Stimulated activated naive B cell treated with anti-CD40 and anti-IgM and Interleukin-4, amounts not matched to agents 10 μg/mL and 1 μg/mL and 100 μg/mL, for 72 hours (primary cell): Measurements from ENCODE around the gene FNDC3B.
A peak's percentile ranks its signal among the peaks of the same experiment; 100 is the strongest.

Source experiments
- ATAC-seq, 2 donors: fragments of 150-1000 bp; cut with Tn5 transposase; replicated peaks; 2 replicates each; pipeline ENCODE4 v1.10.0; 2021; ENCODE audit warnings: moderate library complexity in 1 of 2
- DNase-seq: peaks from one replicate; pipeline ENCODE4 v3.0.0; 2021
- H3K27ac Mint-ChIP-seq: one replicate; pipeline ENCODE4 v1.8.0; 2022; ENCODE audit warnings: mild to moderate bottlenecking, mixed read lengths
- H3K27me3 Mint-ChIP-seq, 2 donors: one replicate each; pipeline ENCODE4 v1.8.0; 2022; ENCODE audit warnings: mixed read lengths in 2 of 2
- H3K36me3 Mint-ChIP-seq, 2 donors: one replicate each; pipeline ENCODE4 v1.8.0; 2022; ENCODE audit warnings: mixed read lengths in 2 of 2, mild to moderate bottlenecking in 1 of 2
- H3K4me1 Mint-ChIP-seq, 2 donors: one replicate each; pipeline ENCODE4 v1.8.0; 2022; ENCODE audit warnings: mixed read lengths in 2 of 2, mild to moderate bottlenecking in 1 of 2
- H3K4me3 Mint-ChIP-seq, 2 donors: one replicate each; pipeline ENCODE4 v1.8.0; 2022; ENCODE audit warnings: mild to moderate bottlenecking in 2 of 2, mixed read lengths in 2 of 2, moderate library complexity in 1 of 2
- H3K9me3 Mint-ChIP-seq, 2 donors: one replicate each; pipeline ENCODE4 v1.8.0; 2022; ENCODE audit warnings: mixed read lengths in 2 of 2, mild to moderate bottlenecking in 1 of 2

Gene FNDC3B

DNA sequence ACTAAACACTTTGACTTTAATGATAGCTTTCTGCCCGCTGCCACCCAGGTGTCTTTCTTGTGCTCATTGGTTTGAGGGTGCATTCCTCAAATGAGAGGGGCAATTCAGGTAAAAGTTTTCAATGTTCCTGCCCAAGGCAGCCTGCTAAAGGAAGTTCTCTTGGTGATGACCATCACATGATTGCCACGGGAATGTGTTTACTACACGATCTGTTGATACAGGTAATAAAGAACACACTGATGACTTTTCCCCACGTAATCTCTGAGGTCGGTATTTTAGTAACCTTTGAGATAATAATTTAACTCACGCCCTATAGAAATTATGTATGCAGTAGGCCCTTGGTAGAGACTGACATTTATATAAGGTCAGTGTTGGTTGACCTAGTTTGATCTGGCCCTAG, 39.3 kb downstream of the FNDC3B start:
- no peaks in the 10 kb centered on the region for H3K36me3 Mint-ChIP-seq
- H3K4me3 Mint-ChIP-seq = no peak overlapping the region
- H3K4me1 Mint-ChIP-seq = no peaks in the 10 kb centered on the region
- H3K27ac Mint-ChIP-seq = no peak overlapping the region
- ATAC-seq = no peak
- no peaks in the 10 kb centered on the region for H3K9me3 Mint-ChIP-seq
- no peak for DNase-seq
- H3K27me3 Mint-ChIP-seq = no peaks in the 10 kb centered on the region

DNA sequence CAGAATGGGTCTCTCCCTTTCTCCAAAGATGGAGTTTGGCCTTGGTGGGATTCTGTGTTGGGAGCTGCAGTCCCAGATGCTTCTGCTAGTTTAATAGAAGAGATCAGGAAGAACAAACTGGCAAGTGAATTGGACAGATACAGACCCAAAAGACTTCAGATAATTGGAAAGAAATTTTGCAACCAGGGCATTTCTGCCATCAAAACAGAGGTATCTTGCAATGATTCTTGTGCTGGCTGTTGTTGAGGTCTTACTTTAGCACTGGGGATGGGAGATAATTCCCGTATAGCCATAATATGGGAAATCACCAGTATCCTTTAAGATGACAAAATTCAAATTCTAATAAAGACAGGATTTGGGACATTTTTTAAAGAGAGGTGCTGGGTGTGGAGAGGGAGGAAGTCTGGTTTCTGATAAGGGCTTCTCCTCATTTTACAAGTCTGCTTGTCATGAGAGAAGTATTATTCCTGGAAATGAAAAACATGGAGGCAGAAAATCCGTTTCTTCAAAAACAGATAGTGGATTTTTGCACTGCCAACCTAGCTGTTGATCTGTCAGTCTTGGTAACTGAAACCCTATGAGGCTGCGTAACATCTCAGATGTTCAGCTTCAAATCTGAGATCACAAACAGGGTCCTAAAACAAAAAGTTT, 40.1 kb downstream of the FNDC3B start:
- ATAC-seq (no peak), DNase-seq (no peak)
- H3K27ac Mint-ChIP-seq = no peak overlapping the region
- H3K27me3 Mint-ChIP-seq = no peaks in the 10 kb centered on the region
- H3K4me1 Mint-ChIP-seq = no peaks in the 10 kb centered on the region
- H3K36me3 Mint-ChIP-seq = no peaks in the 10 kb centered on the region
- H3K9me3 Mint-ChIP-seq = no peaks in the 10 kb centered on the region
- H3K4me3 Mint-ChIP-seq = no peak overlapping the region

DNA sequence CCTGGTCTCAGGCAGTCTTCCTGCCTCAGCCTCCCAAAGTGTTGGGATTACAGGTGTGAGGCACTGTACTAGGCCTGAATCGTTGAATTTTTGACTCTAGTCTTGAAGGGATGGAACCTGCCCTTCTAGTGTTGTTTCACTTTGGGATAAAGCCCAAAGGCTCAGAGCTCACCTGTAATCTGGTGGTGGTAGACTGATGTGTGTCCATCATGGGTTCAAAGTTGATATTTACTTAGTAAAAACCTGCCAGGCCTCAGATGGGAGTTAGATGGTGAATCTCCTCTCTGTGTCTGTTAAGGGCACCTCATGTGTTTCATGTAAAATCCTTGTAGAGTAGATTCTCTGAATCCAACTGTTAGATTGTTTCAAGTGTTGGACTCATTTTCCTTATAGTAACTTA, 41.1 kb downstream of the FNDC3B start:
- Mint-ChIP-seq H3K4me1 (no peaks in the 10 kb centered on the region), H3K27ac (no peak overlapping the region), H3K36me3 (no peaks in the 10 kb centered on the region), H3K27me3 (no peaks in the 10 kb centered on the region), H3K4me3 (no peak overlapping the region), H3K9me3 (no peaks in the 10 kb centered on the region)
- ATAC-seq (no peak), DNase-seq (no peak)

DNA sequence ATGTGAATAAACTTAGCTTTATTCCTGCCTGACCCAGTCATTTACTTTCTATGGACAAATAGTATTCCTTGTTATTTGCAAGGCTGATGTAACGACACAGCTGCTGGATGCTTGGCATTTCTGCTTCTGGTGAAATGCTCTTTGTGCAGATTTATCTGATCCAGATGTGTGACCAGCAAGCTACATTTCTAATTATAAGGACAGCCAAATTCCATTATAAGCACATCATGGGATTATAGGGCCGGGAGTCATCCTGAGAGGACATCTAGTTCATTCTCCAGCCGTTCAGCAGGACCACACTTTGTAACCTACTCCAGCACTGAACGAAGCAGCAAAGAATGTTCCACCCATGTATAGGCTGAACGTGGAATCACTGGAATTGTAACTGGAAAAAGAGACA, 42.9 kb downstream of the FNDC3B start:
- DNase-seq = no peak
- no peak overlapping the region for H3K27ac Mint-ChIP-seq
- H3K27me3 Mint-ChIP-seq = no peaks in the 10 kb centered on the region
- peaks cover 0 to 2% of the 10 kb centered on the region in 2 donors for H3K4me1 Mint-ChIP-seq
- ATAC-seq = no peak
- H3K4me3 Mint-ChIP-seq = no peak overlapping the region
- H3K9me3 Mint-ChIP-seq = no peaks in the 10 kb centered on the region
- no peaks in the 10 kb centered on the region for H3K36me3 Mint-ChIP-seq

DNA sequence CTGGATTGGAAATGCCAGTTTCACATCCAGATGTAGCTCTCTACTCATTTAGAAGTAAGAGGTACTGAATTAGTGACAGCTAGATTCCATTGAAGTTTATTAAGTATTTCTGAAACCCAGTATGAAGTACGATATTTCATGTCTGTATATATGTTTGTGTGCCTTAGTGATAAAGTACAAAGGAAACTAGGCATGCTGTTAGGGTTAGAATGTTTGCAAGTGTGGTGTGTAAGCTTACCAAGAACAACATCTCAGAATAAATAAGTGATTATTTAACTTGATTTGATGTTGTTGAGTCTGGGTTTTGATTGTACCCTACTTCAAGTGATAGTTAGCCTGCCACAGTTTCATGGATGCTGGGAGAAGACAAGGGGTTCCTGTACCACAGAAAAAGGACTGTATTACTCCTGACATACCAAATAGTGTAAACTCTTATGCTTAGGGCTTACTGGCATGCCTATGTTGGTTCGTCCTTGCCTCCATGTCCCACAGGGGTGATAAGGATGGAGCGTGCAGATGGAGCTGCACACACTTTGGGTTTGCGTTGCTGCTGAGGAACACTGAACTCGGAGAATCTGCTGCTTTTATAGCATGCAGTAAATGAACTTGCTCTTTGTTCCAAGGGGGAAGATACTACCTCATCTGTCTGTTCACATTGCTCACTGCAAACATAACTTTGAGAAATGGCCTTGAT, 43.6 kb downstream of the FNDC3B start:
- no peaks in the 10 kb centered on the region for H3K9me3 Mint-ChIP-seq
- H3K4me3 Mint-ChIP-seq = no peak overlapping the region
- peaks cover 3 to 9% of the 10 kb centered on the region in 2 donors for H3K4me1 Mint-ChIP-seq
- no peak overlapping the region for H3K27ac Mint-ChIP-seq
- no peaks in the 10 kb centered on the region for H3K27me3 Mint-ChIP-seq
- no peaks in the 10 kb centered on the region for H3K36me3 Mint-ChIP-seq
- ATAC-seq = no peak
- no peak for DNase-seq

DNA sequence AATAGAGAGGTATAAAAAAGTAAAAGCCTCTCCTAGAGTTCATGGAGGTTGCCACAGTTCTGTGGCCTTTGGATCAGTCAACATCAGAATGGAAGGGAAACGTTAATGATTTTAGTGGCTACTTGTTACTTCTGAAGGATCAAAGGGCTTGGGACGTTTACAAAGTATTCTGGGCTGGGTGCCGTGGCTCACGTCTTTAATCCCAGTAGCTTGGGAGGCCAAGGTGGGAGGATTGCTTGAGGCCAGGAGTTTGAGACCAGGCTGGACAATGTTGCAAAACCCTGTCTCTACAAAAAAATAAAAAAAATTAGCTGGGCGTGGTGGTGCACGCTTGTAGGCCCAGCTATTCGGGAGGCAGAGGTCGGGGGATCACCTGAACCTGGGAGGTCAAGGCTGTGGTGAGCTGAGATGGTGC, 44.6 kb downstream of the FNDC3B start:
- ATAC-seq (no peak), DNase-seq (no peak)
- Mint-ChIP-seq H3K27me3 (no peaks in the 10 kb centered on the region), H3K27ac (no peak overlapping the region), H3K9me3 (no peaks in the 10 kb centered on the region), H3K4me3 (no peak overlapping the region), H3K36me3 (no peaks in the 10 kb centered on the region), H3K4me1 (peaks cover 3 to 11% of the 10 kb centered on the region in 2 donors)

DNA sequence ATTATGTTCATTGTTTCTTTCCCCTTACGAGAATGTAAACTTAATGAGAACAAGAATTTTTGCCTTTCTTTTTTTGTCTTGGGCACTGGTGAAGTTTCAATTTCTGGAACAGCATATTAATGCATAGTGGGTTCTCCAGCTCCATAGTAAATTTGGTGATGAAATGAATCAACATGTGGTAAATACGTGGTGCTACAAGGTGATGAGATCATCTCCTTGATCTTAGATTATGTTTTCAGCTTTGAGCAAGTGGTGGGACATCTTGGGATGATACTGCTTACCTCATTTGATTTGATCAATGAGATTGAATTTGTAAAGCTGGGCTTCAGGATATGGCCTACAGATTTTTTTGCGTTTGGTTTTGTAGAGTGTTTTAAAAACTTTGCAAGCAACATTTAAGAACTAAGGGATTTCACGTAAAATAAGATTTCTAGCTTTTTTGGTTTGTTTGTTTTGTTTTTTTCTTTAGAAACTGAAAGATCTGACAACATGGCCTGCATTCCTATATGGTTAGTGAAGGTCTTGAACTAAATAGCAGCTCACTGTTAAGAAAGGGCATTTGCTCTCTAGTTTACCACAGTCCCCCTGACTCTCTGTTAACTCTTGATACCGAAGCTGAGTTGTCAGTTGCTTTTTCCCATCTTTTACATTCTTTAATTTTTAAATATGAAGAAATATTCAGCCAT, 45.6 kb downstream of the FNDC3B start:
- Mint-ChIP-seq H3K36me3 (no peaks in the 10 kb centered on the region), H3K4me1 (peaks cover 3 to 11% of the 10 kb centered on the region in 2 donors), H3K9me3 (no peaks in the 10 kb centered on the region), H3K4me3 (no peak overlapping the region), H3K27ac (no peak overlapping the region), H3K27me3 (peaks cover 0 to 2% of the 10 kb centered on the region in 2 donors)
- ATAC-seq (no peak), DNase-seq (no peak)

DNA sequence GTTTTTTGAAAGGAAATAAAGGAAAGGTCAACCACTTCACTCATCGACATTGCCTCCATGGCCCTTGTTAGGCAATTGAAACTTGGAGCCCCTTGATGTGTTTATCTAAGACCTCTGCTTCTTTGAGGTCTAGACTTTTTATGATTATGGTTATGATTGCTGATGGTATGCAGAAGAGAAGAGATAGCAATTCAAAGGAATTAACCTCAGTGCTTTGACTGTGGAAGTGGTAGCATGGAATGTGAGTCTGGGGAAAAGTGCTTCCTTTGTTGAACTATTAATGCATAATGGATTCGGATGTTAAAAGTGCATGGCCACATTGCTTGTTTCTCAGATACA, 46.1 kb downstream of the FNDC3B start:
- Mint-ChIP-seq H3K9me3 (no peaks in the 10 kb centered on the region), H3K4me3 (no peak overlapping the region), H3K27ac (no peak overlapping the region), H3K36me3 (no peaks in the 10 kb centered on the region), H3K27me3 (peaks cover 0 to 7% of the 10 kb centered on the region in 2 donors), H3K4me1 (peaks cover 3 to 11% of the 10 kb centered on the region in 2 donors)
- DNase-seq = no peak
- no peak for ATAC-seq

DNA sequence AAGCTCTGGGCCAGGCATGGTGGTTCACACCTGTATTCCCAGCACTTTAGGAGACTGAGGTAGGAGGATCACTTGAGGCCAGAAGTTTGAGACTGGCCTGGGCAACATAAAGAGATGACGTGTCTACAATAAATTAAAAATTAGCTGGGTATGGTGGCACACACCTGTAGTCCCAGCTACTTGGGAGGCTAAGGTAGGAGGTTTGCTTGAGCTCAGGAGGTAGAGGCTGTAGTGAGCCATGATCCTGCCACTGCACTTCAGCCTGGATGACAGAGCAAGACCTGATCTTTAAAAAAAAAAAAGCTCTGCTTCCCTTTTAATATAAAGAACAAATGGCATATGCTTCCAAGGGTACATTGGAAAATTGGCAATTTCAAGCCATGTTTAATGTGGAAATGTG, 46.7 kb downstream of the FNDC3B start:
- H3K27ac Mint-ChIP-seq = no peak overlapping the region
- DNase-seq = no peak
- H3K4me3 Mint-ChIP-seq = no peak overlapping the region
- no peaks in the 10 kb centered on the region for H3K36me3 Mint-ChIP-seq
- H3K4me1 Mint-ChIP-seq = peaks cover 3 to 11% of the 10 kb centered on the region in 2 donors
- no peak for ATAC-seq
- H3K27me3 Mint-ChIP-seq = peaks cover 0 to 7% of the 10 kb centered on the region in 2 donors
- no peaks in the 10 kb centered on the region for H3K9me3 Mint-ChIP-seq

DNA sequence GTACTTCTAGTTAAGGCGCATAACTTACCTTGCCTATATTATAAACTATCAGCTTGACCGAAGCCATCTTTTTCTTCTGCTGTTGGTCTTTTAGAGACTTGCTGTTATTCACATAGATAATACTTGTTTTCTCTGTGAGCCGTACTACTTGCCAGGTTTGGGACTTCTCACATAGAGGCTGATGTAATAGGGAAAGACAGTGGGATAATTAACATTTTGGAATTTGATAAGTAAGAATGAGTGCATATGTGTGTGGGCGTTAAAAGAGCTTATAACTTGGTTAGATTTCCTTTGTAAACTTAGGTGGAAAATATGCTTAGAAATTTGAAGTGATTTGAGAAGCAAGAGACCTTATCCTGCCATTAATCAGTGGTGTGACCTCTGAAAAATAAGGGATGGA, 47.8 kb downstream of the FNDC3B start:
- Mint-ChIP-seq H3K36me3 (no peaks in the 10 kb centered on the region), H3K27ac (no peak overlapping the region), H3K9me3 (no peaks in the 10 kb centered on the region), H3K4me1 (peaks cover 3 to 11% of the 10 kb centered on the region in 2 donors), H3K4me3 (no peak overlapping the region), H3K27me3 (peaks cover 0 to 7% of the 10 kb centered on the region in 2 donors)
- DNase-seq (no peak), ATAC-seq (no peak)

DNA sequence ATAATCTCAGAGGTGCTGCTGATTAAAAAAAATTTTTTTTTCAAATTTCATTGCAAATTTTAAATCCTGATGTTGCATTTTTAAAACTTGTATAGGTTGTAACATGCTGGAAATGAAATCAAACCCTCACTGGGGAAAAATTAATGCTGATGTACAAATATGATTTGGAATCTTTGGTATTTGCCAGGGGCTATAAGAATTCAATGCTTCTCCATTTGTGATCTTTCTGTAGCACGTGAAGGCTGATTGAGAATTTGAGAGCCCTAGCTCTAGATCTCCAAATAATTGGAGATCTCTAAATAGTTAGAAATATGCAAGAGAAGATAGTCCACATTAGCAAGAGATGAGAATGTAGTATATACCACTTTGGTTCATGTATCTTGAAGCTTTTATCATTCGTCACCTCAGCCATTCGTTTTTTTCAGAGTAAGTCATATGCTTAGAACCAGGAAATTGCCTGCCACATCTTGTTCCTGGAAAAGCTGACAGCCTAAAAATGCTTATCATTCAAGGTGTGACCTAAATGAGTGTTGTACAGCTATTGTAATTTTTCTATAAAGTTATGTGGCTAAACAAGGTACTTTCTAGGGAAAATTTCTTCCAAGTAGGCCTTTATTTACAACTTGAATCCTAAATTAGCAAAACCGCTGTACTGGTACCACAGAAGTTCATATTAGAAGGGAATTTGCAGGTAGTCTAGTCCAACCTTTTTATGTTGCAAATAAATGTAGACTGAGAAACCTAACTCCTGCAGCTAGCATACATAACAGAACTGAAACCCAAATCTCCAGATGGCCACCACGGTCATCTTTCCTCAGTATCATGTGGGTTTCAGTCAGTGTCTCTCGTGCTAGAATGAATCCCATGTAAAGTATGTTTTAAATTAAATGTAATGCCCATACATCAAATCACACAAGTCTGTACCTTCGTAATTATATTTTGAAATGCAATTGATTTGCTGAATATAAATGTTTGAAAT, 48.5 kb downstream of the FNDC3B start:
- ATAC-seq (peak; percentile 66 to 72), DNase-seq (no peak)
- no peak overlapping the region for H3K27ac Mint-ChIP-seq
- peaks cover 0 to 11% of the 10 kb centered on the region in 2 donors for H3K27me3 Mint-ChIP-seq
- H3K36me3 Mint-ChIP-seq = peaks cover 0 to 3% of the 10 kb centered on the region in 2 donors
- no peak overlapping the region for H3K4me3 Mint-ChIP-seq
- no peaks in the 10 kb centered on the region for H3K9me3 Mint-ChIP-seq
- peaks cover 3 to 11% of the 10 kb centered on the region in 2 donors for H3K4me1 Mint-ChIP-seq

DNA sequence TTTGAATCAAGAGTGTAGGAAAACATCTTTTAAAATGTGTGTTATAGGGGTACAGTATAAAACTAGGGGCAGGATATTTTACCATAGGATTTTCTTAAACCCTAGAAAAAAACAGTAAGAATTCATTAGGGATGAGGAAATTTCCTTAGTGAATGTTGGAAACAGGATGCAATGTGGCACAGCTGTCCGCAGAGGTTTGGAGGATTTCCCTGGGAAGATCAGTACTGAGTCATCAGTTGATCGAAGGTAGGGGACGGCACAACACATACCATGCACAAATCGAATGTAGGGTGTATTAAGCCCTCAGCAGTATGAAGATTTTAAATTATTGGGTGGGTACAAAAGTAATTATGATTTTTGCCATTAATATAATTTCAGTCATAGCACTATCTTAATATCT, 49.9 kb downstream of the FNDC3B start:
- H3K4me1 Mint-ChIP-seq = peaks cover 3 to 11% of the 10 kb centered on the region in 2 donors
- no peak overlapping the region for H3K27ac Mint-ChIP-seq
- ATAC-seq (no peak), DNase-seq (no peak)
- H3K27me3 Mint-ChIP-seq = peaks cover 0 to 12% of the 10 kb centered on the region in 2 donors
- H3K9me3 Mint-ChIP-seq = no peaks in the 10 kb centered on the region
- peaks cover 0 to 3% of the 10 kb centered on the region in 2 donors for H3K36me3 Mint-ChIP-seq
- H3K4me3 Mint-ChIP-seq = no peak overlapping the region

DNA sequence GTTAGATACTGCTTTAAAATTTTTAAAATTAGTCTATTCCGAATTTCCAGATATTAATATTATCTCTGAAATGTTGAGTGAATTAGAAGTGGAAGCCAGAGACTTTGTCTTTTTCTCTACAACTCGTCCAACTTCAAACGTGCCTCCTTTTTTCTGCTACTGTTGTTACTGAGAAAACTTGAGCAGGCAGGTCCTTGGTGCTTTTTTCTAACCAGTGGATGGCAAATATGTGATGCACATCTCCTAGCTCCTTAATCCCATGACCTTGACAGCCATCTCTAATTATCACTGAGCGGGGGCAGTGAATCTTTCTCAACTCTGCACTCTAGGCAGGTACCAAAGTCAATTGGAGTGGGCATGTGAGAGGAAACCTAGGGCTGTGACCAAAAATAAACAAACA, 50.7 kb downstream of the FNDC3B start:
- no peaks in the 10 kb centered on the region for H3K9me3 Mint-ChIP-seq
- no peak for ATAC-seq
- no peak overlapping the region for H3K4me3 Mint-ChIP-seq
- peaks cover 0 to 3% of the 10 kb centered on the region in 2 donors for H3K36me3 Mint-ChIP-seq
- H3K4me1 Mint-ChIP-seq = peaks cover 3 to 17% of the 10 kb centered on the region in 2 donors
- H3K27me3 Mint-ChIP-seq = peaks cover 5 to 20% of the 10 kb centered on the region in 2 donors
- H3K27ac Mint-ChIP-seq = no peak overlapping the region
- no peak for DNase-seq

DNA sequence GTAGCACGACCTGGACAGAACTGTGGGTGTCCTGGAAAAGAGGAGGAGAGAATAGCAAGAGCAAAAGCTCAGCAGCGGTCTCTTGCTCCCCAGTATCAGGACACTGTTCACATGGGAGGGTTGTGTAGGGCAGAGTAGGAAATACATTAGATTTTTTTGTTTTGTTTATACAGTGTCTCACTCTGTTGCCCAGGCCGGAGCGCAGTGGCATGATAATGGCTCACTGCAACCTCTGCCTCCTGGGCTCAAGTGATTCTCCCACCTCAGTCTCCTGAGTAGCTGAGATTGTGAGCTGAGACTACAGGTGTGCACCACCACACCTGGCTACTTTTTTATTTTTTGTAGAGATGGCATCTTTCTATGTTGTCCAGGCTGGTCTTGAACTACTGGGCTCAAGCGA, 53.3 kb downstream of the FNDC3B start:
- Mint-ChIP-seq H3K36me3 (peaks cover 0 to 3% of the 10 kb centered on the region in 2 donors), H3K9me3 (no peaks in the 10 kb centered on the region), H3K27me3 (peaks cover 9 to 33% of the 10 kb centered on the region in 2 donors), H3K27ac (no peak overlapping the region), H3K4me1 (peaks cover 3 to 12% of the 10 kb centered on the region in 2 donors), H3K4me3 (no peak overlapping the region)
- DNase-seq (no peak), ATAC-seq (no peak)
